Astrocyte (in vitro differentiated cells and primary cell): ENCODE results near the gene ATAD3A. TPM values are rescaled to one million over a fixed set of nuclear protein-coding genes. Genes with fewer than 3 reads are reported as not detected.
"Not testable (repeated sequence)": the region's sequence is repeated elsewhere in the genome, so short reads cannot be mapped to it uniquely, and the experiment has no call there.

Experiments used
- DNase-seq: peaks from one replicate; pipeline ENCODE4 v3.0.0-alpha.2; 2010; ENCODE audit warnings: low read depth
- FAIRE-seq: peaks from 2 replicates; lab custom pipeline; 2011; peaks lifted over from hg19 to GRCh38; lab: Jason Lieb, UNC
- H2AFZ ChIP-seq: 2 replicates; pipeline ENCODE4 v1.6.0; 2012; ENCODE audit warnings: low read depth, low read length, inconsistent platforms
- H3K27ac ChIP-seq: 2 replicates; pipeline ENCODE4 v1.5.1; 2011; ENCODE audit warnings: low read depth, low read length, inconsistent platforms
- H3K27me3 ChIP-seq: 2 replicates; pipeline ENCODE4 v1.6.0; 2011; ENCODE audit warnings: low read length, inconsistent platforms; ENCODE audit not compliant: insufficient read depth
- H3K36me3 ChIP-seq: 2 replicates; pipeline ENCODE4 v1.5.1; 2011; ENCODE audit warnings: low read length, inconsistent platforms; ENCODE audit not compliant: insufficient read depth
- H3K4me1 ChIP-seq: 2 replicates; pipeline ENCODE4 v1.5.1; 2011; ENCODE audit warnings: low read length, inconsistent platforms; ENCODE audit not compliant: insufficient read depth
- H3K4me2 ChIP-seq: 2 replicates; pipeline ENCODE4 v1.6.0; 2012; ENCODE audit warnings: low read length, inconsistent platforms
- H3K4me3 ChIP-seq: 2 replicates; pipeline ENCODE4 v1.5.1; 2011; ENCODE audit warnings: low read depth, mild to moderate bottlenecking, low read length, inconsistent platforms; ENCODE audit not compliant: insufficient read depth
- H3K79me2 ChIP-seq: 2 replicates; pipeline ENCODE4 v1.6.0; 2012; ENCODE audit warnings: mild to moderate bottlenecking, low read length, inconsistent platforms; ENCODE audit not compliant: insufficient read depth
- H3K9ac ChIP-seq: 2 replicates; pipeline ENCODE4 v1.6.0; 2012; ENCODE audit warnings: mild to moderate bottlenecking, low read length, inconsistent platforms
- H3K9me3 ChIP-seq: 2 replicates; pipeline ENCODE4 v1.5.1; 2012; ENCODE audit warnings: low read depth, mild to moderate bottlenecking, low read length, inconsistent platforms; ENCODE audit not compliant: insufficient read depth
- H4K20me1 ChIP-seq: 2 replicates; pipeline ENCODE4 v1.6.0; 2012; ENCODE audit warnings: low read length, inconsistent platforms; ENCODE audit not compliant: insufficient read depth
- H3K27ac Mint-ChIP-seq: one replicate; pipeline ENCODE4 v1.8.0; 2021; ENCODE audit warnings: mild to moderate bottlenecking, mixed read lengths; ENCODE audit not compliant: unreplicated experiment
- H3K27me3 Mint-ChIP-seq: one replicate; pipeline ENCODE4 v1.8.0; 2021; ENCODE audit warnings: low read depth, mixed read lengths; ENCODE audit not compliant: unreplicated experiment
- H3K36me3 Mint-ChIP-seq: one replicate; pipeline ENCODE4 v1.8.0; 2021; ENCODE audit warnings: low read depth, mixed read lengths; ENCODE audit not compliant: unreplicated experiment
- H3K4me1 Mint-ChIP-seq: one replicate; pipeline ENCODE4 v1.8.0; 2021; ENCODE audit warnings: low read depth, mixed read lengths; ENCODE audit not compliant: unreplicated experiment
- H3K4me3 Mint-ChIP-seq: one replicate; pipeline ENCODE4 v1.8.0; 2021; ENCODE audit warnings: mild to moderate bottlenecking, moderate library complexity, mixed read lengths; ENCODE audit not compliant: unreplicated experiment
- H3K9me3 Mint-ChIP-seq: one replicate; pipeline ENCODE4 v1.8.0; 2021; ENCODE audit warnings: mild to moderate bottlenecking, mixed read lengths; ENCODE audit not compliant: unreplicated experiment
- EZH2 ChIP-seq: IDR thresholded peaks from 2 replicates; pipeline ENCODE4 v1.6.1; 2012; ENCODE audit warnings: mild to moderate bottlenecking, low read length, inconsistent platforms; ENCODE audit not compliant: insufficient read depth
- total RNA-seq: library from RNA; stranded (reverse); gene quantifications from 2 replicates; pipeline ENCODE4 v1.2.1, GENCODE V29; 2021
- TF ChIP-seq, protein P1 (sequence below): IDR thresholded peaks from 2 replicates; pipeline ENCODE4 v1.5.1; 2011; ENCODE audit warnings: low read depth, mild to moderate bottlenecking, inconsistent platforms, low read length, moderate library complexity; ENCODE audit not compliant: insufficient read depth

Gene ATAD3A
- total RNA-seq, 1 donor from 2014 or later, result 54.9 TPM

DNA sequence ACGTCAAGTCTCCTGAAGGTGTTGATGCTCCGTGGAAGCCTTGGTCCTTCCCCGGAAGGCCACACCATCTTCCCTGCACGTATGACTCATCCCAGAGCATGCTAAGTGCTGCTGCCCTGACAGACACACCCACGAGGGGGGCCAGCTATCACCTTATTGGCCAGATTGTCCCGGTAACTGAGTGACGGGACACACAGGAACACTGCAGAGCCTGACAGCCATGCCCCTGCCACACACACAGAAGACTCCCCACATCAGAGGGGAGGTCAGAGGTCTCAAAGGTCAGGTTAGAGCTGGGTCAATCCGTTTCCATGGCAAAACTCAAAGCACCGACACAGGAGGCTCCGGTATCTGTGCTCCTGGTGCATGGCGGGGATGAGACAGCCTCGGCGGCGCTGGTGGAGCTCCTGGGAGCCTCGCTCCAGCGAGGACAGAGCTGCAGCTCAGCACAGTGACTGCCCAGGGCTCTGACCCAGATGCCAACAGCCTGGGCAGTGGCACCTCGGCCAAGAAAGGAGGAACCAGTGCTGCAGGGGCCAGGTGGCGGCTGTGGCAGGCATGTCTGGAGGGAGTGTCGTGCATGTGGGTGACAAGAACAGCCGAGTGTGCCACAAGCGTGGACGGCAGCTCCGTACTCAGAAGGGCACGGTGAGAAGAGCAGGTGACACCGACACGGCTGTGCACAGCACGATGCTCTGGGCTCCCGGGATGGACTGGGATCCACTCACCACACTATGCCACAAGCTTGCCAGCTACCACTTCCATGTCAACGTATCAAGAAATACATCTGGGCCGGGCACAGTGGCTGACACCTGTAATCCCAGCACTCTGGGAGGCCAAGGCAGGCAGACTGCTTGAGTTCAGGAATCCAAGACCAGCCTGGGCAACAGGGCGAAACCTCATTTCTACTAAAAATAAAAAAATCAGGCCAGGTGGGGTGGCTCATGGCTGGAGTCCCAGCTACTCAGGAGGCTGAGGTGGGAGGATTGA lies 43.3 kb downstream of the ATAD3A start:
- no peak overlapping the region for H3K4me3 ChIP-seq
- H3K9ac ChIP-seq, result no peak overlapping the region
- Mint-ChIP-seq H3K4me1 (peaks cover 19% of the 10 kb centered on the region), H3K36me3 (peaks cover 14% of the 10 kb centered on the region), H3K27me3 (no peaks in the 10 kb centered on the region), H3K9me3 (no peaks in the 10 kb centered on the region), H3K27ac (peak overlapping the region; percentile 34), H3K4me3 (no peak overlapping the region)
- no peak for FAIRE-seq
- peak overlapping the region; percentile 52 for H3K4me2 ChIP-seq
- no peaks in the 10 kb centered on the region for H3K9me3 ChIP-seq
- H3K79me2 ChIP-seq, result peaks cover 50% of the 10 kb centered on the region
- no peak overlapping the region for H3K27ac ChIP-seq
- H4K20me1 ChIP-seq, result peaks cover 73% of the 10 kb centered on the region
- H3K27me3 ChIP-seq, result no peaks in the 10 kb centered on the region
- TF ChIP-seq, protein P1, sequence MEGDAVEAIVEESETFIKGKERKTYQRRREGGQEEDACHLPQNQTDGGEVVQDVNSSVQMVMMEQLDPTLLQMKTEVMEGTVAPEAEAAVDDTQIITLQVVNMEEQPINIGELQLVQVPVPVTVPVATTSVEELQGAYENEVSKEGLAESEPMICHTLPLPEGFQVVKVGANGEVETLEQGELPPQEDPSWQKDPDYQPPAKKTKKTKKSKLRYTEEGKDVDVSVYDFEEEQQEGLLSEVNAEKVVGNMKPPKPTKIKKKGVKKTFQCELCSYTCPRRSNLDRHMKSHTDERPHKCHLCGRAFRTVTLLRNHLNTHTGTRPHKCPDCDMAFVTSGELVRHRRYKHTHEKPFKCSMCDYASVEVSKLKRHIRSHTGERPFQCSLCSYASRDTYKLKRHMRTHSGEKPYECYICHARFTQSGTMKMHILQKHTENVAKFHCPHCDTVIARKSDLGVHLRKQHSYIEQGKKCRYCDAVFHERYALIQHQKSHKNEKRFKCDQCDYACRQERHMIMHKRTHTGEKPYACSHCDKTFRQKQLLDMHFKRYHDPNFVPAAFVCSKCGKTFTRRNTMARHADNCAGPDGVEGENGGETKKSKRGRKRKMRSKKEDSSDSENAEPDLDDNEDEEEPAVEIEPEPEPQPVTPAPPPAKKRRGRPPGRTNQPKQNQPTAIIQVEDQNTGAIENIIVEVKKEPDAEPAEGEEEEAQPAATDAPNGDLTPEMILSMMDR, result no peak
- no peak for TF ChIP-seq EZH2
- H2AFZ ChIP-seq, result no peak overlapping the region
- no peaks in the 10 kb centered on the region for H3K36me3 ChIP-seq
- DNase-seq, result peak; percentile 79
- peaks cover 5% of the 10 kb centered on the region for H3K4me1 ChIP-seq

DNA sequence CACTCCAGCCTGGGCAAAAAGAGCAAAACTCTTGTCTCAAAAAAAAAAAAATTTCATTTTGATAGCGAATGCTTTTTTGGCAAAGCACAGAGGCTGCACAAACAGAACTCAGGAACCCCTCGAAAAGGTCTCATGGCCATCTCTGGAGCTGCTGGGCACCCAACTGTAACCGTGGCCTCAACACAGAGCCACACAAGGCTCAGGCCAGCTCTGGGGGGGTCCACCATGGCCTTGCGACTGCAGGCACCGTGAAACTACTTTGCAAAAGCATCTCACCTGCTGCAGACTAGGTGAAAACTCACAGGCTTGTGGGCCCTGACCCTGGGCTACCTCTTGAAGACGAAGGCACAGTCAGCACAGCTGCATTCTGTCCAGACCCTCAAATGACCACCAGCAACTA lies 44.5 kb downstream of the ATAD3A start:
- H3K4me3 Mint-ChIP-seq, result no peak overlapping the region
- Histone ChIP-seq H3K27me3 (no peaks in the 10 kb centered on the region), H3K4me1 (peaks cover 5% of the 10 kb centered on the region), H3K9ac (no peak overlapping the region), H3K4me2 (no peak overlapping the region), H3K27ac (no peak overlapping the region), H2AFZ (no peak overlapping the region), H4K20me1 (peaks cover 70% of the 10 kb centered on the region), H3K79me2 (peaks cover 51% of the 10 kb centered on the region), H3K4me3 (no peak overlapping the region), H3K36me3 (no peaks in the 10 kb centered on the region), H3K9me3 (no peaks in the 10 kb centered on the region)
- no peak for TF ChIP-seq EZH2
- TF ChIP-seq, protein P1, result no peak
- DNase-seq, result no peak
- no peaks in the 10 kb centered on the region for H3K9me3 Mint-ChIP-seq
- FAIRE-seq, result no peak
- H3K4me1 Mint-ChIP-seq, result peaks cover 16% of the 10 kb centered on the region
- H3K27ac Mint-ChIP-seq, result no peak overlapping the region
- H3K27me3 Mint-ChIP-seq, result no peaks in the 10 kb centered on the region
- H3K36me3 Mint-ChIP-seq, result peaks cover 14% of the 10 kb centered on the region

DNA sequence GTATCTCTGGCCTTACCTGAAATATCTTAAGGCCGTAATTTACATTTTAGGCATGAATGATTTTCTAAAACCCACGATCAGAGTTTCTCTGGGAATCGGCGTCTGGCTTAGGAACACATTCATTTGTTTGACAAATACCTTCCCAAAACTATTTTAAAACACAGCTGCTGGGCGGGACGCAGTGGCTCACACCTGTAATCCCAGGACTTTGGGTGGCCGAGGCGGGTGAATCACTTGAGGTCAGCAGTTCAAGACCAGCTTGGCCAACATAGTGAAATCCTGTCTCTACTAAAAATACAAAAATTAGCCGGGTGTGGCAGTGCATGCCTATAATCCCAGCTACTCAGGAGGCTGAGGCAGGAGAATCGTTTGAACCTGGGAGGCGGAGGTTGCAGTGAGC lies 45.0 kb downstream of the ATAD3A start:
- H3K4me2 ChIP-seq, H3K4me3 Mint-ChIP-seq, H3K4me1 ChIP-seq, H3K9me3 Mint-ChIP-seq, H3K36me3 ChIP-seq, H3K27ac Mint-ChIP-seq, H3K9ac ChIP-seq, DNase-seq, FAIRE-seq, H3K27ac ChIP-seq, H3K4me3 ChIP-seq, H2AFZ ChIP-seq, H3K27me3 Mint-ChIP-seq, H3K27me3 ChIP-seq, H3K9me3 ChIP-seq: not testable (repeated sequence)
- Histone ChIP-seq H4K20me1 (peaks cover 74% of the 10 kb centered on the region), H3K79me2 (peaks cover 52% of the 10 kb centered on the region)
- H3K36me3 Mint-ChIP-seq, result peaks cover 14% of the 10 kb centered on the region
- peaks cover 11% of the 10 kb centered on the region for H3K4me1 Mint-ChIP-seq

DNA sequence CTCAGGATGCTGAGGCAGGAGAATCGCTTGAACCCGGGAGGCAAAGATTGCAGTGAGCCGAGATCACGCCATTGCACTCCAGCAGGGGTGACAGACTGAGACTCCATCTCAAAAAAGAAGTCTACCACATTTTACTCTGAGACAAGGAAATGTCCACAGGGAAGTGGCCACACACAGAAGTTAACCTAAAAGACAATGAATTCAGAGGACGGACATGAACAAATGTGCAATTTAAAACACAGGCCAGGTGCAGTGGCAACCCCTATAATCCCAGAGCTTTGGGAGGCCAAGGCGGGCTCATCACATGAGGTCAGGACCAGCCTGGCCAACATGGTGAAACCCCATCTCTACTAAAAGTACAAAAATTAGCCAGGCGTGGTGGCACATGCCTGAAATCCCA lies 45.7 kb downstream of the ATAD3A start:
- FAIRE-seq, H3K4me3 Mint-ChIP-seq, H3K9me3 ChIP-seq, H3K9me3 Mint-ChIP-seq, H3K4me1 ChIP-seq, H3K27me3 Mint-ChIP-seq, H3K36me3 ChIP-seq, H3K27ac ChIP-seq, H3K27me3 ChIP-seq, H3K4me2 ChIP-seq, H3K27ac Mint-ChIP-seq, H2AFZ ChIP-seq, H3K9ac ChIP-seq, H3K4me3 ChIP-seq, DNase-seq: not testable (repeated sequence)
- peaks cover 10% of the 10 kb centered on the region for H3K4me1 Mint-ChIP-seq
- peaks cover 14% of the 10 kb centered on the region for H3K36me3 Mint-ChIP-seq
- H4K20me1 ChIP-seq, result peaks cover 78% of the 10 kb centered on the region
- peaks cover 53% of the 10 kb centered on the region for H3K79me2 ChIP-seq
